Measurements from ENCODE around the gene GABRD. TPM values are rescaled to one million over a fixed set of nuclear protein-coding genes. Genes with fewer than 3 reads are reported as not detected.

Gene GABRD
- total and polyA plus RNA-seq, 2 of the 13 experiments (the other 11 are each of a cell fraction or from before 2014, with no cell fraction given) = not detected

DNA sequence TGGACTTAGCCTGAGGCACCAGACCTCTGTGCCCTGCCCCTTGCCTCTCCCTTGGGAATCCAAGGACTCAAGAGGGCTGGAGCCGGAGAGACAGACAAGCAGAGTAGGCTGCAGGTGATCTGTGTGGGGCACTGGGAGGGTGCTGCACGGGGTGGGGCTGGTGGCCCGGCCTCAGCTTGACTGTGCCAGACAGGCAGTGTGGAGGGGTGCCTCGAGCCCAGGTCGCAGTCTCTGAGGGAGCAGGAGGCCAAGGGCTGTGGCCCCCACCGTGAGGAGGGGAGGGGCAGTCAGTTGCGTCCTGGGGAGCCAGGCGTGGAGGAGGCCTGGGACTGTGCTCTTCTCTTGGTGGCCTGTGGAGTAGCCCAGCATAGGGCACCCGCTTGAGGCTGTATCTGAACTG is 4.0 kb downstream of the GABRD start (continued):
- TF ChIP-seq ZNF530 (CRISPR knock-in tag; IDR thresholded peaks at IDR 0.05; ENCODE audit: low read depth) (no peak), ZNF432 (CRISPR knock-in tag; IDR thresholded peaks at IDR 0.05; ENCODE audit: borderline replicate concordance) (no peak)

- no peaks in the 10 kb centered on the region for H3K9me3 ChIP-seq (ENCODE audit: low read length)
- no peaks in the 10 kb centered on the region for H3K79me2 ChIP-seq (ENCODE audit: insufficient read depth, low read length)
- 0 out of 2 replicates have a peak, but pooled peaks cover 4% of the 10 kb centered on the region for H4K20me1 ChIP-seq (ENCODE audit: insufficient read depth, low read length)
- no peak overlapping the region for H3K4me2 ChIP-seq (ENCODE audit: low read depth, low read length)
- DNase-seq (ENCODE audit: low spot score) = no peak
- ATAC-seq = no peak
- no peak overlapping the region for H2AFZ ChIP-seq (ENCODE audit: low read length)
- no TSS peak for BruUV-seq (replicated peaks)
- H3K27me3 ChIP-seq (ENCODE audit: control insufficient read depth in 1 of 2, insufficient read depth in 2 of 2, low read length in 2 of 2) = peaks cover 28 to 90% of the 10 kb centered on the region in 2 experiments
- intact Hi-C loops (cut with micrococcal nuclease; ENCODE audit: unreplicated experiment) (no loop called here), in situ Hi-C loops (cut with HindIII; ENCODE audit: extremely low pct_ligation_motif_present, low pct_unique_long_range_greater_than_20kb) (no loop called here)
- H3K27ac ChIP-seq (ENCODE audit: extremely low read length, insufficient read depth, low read length) = no peak overlapping the region
- peaks cover 9% of the 10 kb centered on the region; the same call in 1 of the 2 replicates for H3K4me1 ChIP-seq (ENCODE audit: insufficient read depth, low read length)
- ChIA-PET POLR2A (no interaction called here), CTCF (ENCODE audit: low intra/inter-chr PET ratio, low total read pairs) (no interaction called here)
- WGBS (ENCODE audit: low lambda C conversion rate) = 12% methylated on average over 3 of the region's 10 CpGs
- no peaks in the 10 kb centered on the region for H3K36me3 ChIP-seq (replicated peaks in 1 of 2; ENCODE audit: control insufficient read depth in 1 of 2, insufficient read depth in 2 of 2, low read length in 2 of 2)
- FAIRE-seq = no peak
- H3K4me3 ChIP-seq (replicated peaks in 1 of 3; ENCODE audit: insufficient read depth in 1 of 3, low read depth in 2 of 3, low read length in 3 of 3) = no peak overlapping the region
- H3K9ac ChIP-seq (ENCODE audit: insufficient read depth, low read depth, low read length) = no peak overlapping the region
- no peak for TF ChIP-seq HHEX (CRISPR knock-in tag; IDR thresholded peaks at IDR 0.05)
- no peak for TF ChIP-seq CBFB (CRISPR knock-in tag; IDR thresholded peaks at IDR 0.05)
- no peak for TF ChIP-seq ZBTB20 (CRISPR knock-in tag; IDR thresholded peaks at IDR 0.05; ENCODE audit: borderline replicate concordance, low read depth)
- no peak for TF ChIP-seq ZNF800 (CRISPR knock-in tag; IDR thresholded peaks at IDR 0.05)
- TF ChIP-seq ATF5 (CRISPR knock-in tag; IDR thresholded peaks at IDR 0.05; ENCODE audit: low read depth) = no peak
- TF ChIP-seq MXD1 (CRISPR knock-in tag; IDR thresholded peaks at IDR 0.05) = no peak
- no peak for TF ChIP-seq JDP2 (CRISPR knock-in tag; IDR thresholded peaks at IDR 0.05; ENCODE audit: borderline replicate concordance)
- TF ChIP-seq FOXK1 (CRISPR knock-in tag; IDR thresholded peaks at IDR 0.05; ENCODE audit: borderline replicate concordance, low read depth) = no peak
- no peak for TF ChIP-seq ZNF253 (CRISPR knock-in tag; IDR thresholded peaks at IDR 0.05; ENCODE audit: borderline replicate concordance)
- no peak for TF ChIP-seq PRDM4 (CRISPR knock-in tag; IDR thresholded peaks at IDR 0.05; ENCODE audit: borderline replicate concordance)
- TF ChIP-seq ZNF513 (CRISPR knock-in tag; conservative IDR thresholded peaks at IDR 0.05) = no peak
These were observed 5.3 kb downstream of the GABRD start for GRCh38 chr1:2024451-2024850.

Measured in HepG2 (cell line).